Cardiac fibroblast (primary cell): ENCODE data around the gene DMBT1.
A peak's percentile ranks its signal among the peaks of the same experiment; 100 is the strongest.

ENCODE experiments used
- DNase-seq, 2 donors: peaks; one replicate each; pipeline versions ENCODE4 v3.0.0 to v3.0.0-alpha.2; 2010; ENCODE audit warnings: low read depth in 2 of 2
- H3K4me3 ChIP-seq, 2 donors: replicated peaks in 1 of 2; 1 replicate in 1 of 2; 2 replicates in 1 of 2; pipeline ENCODE4 v1.5.1; 2011; ENCODE audit warnings: low read depth in 2 of 2, low read length in 2 of 2, mild to moderate bottlenecking in 2 of 2, moderate library complexity in 1 of 2
- TF ChIP-seq, protein P1 (sequence below): IDR thresholded peaks from one replicate; pipeline ENCODE4 v1.5.1; 2011; ENCODE audit warnings: low read depth, mild to moderate bottlenecking, low read length, inconsistent platforms

Gene DMBT1

DNA sequence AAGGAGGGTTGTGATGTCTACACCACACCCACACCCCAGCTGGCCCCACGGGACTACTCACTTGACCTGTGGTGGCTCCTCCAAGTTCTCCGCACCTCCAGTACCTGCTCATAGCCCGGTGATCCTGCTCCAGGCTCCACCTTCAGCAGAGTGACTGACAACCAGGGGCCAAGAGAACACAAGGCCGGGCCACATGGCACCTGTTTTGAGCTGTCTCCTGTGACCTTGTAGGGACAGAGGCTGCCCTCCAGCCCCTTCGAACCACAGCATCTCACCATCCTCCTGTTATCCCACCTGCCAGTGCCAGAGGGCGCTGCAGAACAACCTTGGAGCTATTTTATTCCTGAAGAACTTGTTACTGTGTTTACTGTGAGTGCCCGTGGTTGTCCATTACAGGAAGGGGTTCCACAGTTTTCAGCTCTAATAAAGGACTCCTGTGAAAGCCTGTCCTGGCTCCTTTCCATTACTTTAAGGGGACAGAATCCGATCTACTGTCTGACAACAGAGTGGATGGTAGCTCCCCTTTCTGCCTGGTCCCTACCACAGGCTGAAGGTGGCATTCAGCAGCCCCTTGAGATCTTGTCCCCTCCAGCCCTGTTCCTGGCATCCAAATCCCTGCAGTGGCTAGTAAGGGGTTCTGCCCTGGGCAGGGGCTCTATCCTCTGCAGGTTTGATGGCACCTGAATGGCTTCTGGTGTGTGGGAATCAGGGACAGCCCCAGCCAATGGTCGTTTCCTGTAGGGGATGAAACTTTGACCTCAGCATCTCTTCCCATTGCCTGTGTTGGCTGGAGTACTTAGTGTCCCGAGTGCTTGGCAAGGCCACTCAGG, 88.3 kb downstream of the DMBT1 start:
- H3K4me3 ChIP-seq = no peak overlapping the region
- peak; percentile 52 to 57 for DNase-seq
- TF ChIP-seq, protein P1, sequence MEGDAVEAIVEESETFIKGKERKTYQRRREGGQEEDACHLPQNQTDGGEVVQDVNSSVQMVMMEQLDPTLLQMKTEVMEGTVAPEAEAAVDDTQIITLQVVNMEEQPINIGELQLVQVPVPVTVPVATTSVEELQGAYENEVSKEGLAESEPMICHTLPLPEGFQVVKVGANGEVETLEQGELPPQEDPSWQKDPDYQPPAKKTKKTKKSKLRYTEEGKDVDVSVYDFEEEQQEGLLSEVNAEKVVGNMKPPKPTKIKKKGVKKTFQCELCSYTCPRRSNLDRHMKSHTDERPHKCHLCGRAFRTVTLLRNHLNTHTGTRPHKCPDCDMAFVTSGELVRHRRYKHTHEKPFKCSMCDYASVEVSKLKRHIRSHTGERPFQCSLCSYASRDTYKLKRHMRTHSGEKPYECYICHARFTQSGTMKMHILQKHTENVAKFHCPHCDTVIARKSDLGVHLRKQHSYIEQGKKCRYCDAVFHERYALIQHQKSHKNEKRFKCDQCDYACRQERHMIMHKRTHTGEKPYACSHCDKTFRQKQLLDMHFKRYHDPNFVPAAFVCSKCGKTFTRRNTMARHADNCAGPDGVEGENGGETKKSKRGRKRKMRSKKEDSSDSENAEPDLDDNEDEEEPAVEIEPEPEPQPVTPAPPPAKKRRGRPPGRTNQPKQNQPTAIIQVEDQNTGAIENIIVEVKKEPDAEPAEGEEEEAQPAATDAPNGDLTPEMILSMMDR = peak; percentile 73

DNA sequence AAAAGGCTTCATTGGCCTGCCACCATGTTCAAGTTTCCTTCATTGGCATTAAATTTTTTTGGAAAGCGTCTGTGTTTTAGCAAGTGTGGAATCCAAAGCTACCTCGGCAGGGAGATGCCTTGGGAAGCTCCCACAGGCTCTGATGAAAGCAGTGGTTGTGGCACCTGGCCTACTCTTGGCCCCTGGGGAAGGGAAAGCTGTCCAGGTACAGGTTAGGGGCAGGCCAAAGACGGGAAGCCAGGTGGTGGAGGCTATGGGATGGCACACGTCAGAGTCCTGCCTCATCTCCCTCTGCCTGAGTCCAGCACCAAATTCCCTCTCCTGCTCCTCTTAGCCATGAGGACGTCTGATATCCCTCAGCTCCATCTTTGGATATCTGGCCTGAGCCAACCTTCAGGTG, 89.3 kb downstream of the DMBT1 start:
- H3K4me3 ChIP-seq = no peak overlapping the region
- TF ChIP-seq, protein P1 = no peak
- DNase-seq = no peak

DNA sequence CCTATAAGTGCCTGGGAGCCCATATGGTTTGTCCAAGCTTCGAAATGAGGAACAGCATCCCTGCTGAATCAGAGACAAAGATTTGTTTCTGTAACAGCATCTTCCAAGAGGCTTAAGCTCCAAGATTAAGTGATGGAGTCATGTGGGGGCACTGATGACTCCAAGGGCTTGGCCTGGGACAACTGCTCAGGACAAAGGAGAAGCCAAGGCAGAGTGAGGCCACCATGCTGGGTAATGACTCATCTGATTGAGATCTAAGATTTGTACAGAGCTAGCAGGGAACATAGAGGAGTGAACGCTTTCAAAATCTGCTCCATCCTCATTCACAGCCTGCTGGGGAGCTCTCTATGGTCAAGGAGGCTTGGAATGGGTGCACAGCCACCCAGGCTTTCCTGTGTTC, 89.8 kb downstream of the DMBT1 start:
- no peak for DNase-seq
- H3K4me3 ChIP-seq = no peak overlapping the region
- TF ChIP-seq, protein P1 = no peak

DNA sequence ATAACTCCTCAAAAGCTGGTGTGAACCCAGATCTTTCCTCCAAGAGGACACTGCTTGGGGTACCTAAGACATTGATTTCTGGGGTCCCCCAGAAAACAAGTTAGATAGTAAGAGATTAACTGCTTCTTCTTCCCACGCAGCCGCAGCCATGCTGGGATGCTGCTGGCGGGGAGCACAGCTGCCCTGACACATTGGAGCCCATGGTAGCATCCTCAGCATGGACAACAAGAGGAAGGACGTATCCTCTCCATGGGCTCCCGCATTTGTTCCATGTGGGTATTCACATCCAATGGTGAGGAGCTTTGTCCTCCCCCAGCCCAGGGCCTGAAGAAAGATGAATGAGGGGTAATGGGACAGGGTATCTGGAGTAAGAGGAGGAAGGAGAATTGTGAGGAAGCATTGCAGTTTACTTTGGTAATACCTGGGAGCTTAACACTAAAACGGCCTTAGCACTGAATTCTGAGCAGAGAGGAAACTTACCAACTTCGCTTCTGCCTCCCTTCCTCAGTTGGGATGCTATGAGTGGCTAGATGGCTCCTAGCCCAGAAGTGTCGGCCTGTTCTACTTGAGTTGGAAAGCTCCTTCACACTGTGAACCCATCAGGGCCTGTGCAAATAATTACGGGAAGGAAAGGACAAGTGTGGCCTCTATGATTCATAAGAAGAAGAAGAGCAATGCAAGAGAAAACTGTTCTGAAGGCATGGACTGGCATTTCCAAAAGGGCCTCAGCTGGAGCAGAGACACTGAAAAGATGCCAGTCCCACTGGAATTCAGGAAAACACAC, 95.2 kb downstream of the DMBT1 start:
- TF ChIP-seq, protein P1 = no peak

DNA sequence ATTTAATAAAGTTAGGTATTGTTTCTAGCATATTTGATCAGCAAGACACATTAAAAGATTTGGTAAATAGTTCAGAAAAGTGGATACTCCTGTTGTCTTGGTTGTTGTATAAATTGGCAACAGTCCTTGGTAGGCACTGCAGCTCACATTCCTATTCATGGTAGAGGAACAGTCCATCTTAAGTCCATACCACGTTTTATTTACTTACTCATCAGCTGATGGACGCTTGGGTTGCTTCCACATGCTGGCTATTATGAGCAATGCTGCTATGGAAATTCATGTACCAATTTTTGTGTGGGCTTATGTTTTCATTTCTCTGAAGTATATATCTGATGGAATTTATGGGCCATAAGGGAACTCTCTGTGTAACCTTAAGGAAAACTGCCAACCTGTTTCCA, 95.8 kb downstream of the DMBT1 start:
- H3K4me3 ChIP-seq = no peak overlapping the region
- DNase-seq = peak in 1 of 2 donors; percentile 13
- TF ChIP-seq, protein P1 = no peak

More for the DNA sequence above, 95.2 kb downstream of the DMBT1 start:
- DNase-seq = no peak
- H3K4me3 ChIP-seq = no peak overlapping the region

DNA sequence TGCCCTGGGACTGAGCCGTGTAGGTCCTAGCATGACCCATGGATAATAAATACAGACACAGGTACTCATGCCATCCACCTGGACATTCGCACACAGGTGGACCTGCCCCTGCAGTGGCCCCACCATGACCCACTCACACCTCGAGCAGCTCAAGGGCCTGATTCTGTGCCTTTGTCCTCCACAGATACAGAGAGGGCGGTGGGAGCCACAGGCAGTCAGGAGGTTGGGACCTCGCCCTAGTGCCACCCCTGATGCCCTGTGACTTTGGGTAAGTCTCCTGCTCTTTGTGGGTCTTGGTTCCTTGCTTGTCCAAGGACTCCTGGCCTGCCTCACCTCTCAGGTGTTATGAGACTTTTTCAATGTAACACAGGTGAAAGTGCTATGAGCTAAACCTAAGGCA, 96.2 kb downstream of the DMBT1 start:
- TF ChIP-seq, protein P1 = no peak
- DNase-seq = no peak
- no peak overlapping the region for H3K4me3 ChIP-seq
